Liver (tissue), 9 donors: ENCODE data around the gene RGS4. TPM values are rescaled to one million over a fixed set of nuclear protein-coding genes. Genes with fewer than 3 reads are reported as not detected.

ENCODE experiments used
- DNase-seq: peaks from one replicate; pipeline ENCODE4 v3.0.0-alpha.2; 2017; ENCODE audit warnings: low spot score
- H3K27ac ChIP-seq, 2 donors: one replicate each; pipeline ENCODE4 v1.7.0; 2013; ENCODE audit warnings: inconsistent platforms in 2 of 2, low read length in 2 of 2, control low read depth in 1 of 2, low read depth in 1 of 2, mild to moderate bottlenecking in 1 of 2
- H3K27me3 ChIP-seq, 4 donors: one replicate each; pipeline versions ENCODE4 v1.6.1 to v1.7.0; 2013; ENCODE audit warnings: low read length in 3 of 4, inconsistent platforms in 1 of 4, mild to moderate bottlenecking in 1 of 4, moderate library complexity in 1 of 4; ENCODE audit not compliant: control insufficient read depth in 4 of 4, insufficient read depth in 4 of 4
- H3K36me3 ChIP-seq, 4 donors: one replicate each; pipeline versions ENCODE4 v1.6.1 to v1.7.0; 2013; ENCODE audit warnings: low read length in 3 of 4, mild to moderate bottlenecking in 3 of 4, low read depth in 1 of 4, moderate library complexity in 1 of 4; ENCODE audit not compliant: control insufficient read depth in 4 of 4, insufficient read depth in 3 of 4
- H3K4me1 ChIP-seq, 4 donors: one replicate each; pipeline versions ENCODE4 v1.6.1 to v1.7.0; 2013; ENCODE audit warnings: low read length in 3 of 4, mild to moderate bottlenecking in 3 of 4, moderate library complexity in 1 of 4; ENCODE audit not compliant: control insufficient read depth in 4 of 4, insufficient read depth in 4 of 4
- H3K4me3 ChIP-seq, 3 donors: one replicate each; pipeline versions ENCODE4 v1.6.1 to v1.7.0; 2013; ENCODE audit warnings: low read length in 3 of 3, control low read depth in 1 of 3, low read depth in 1 of 3, mild to moderate bottlenecking in 1 of 3
- H3K9ac ChIP-seq, 2 donors: one replicate each; pipeline ENCODE4 v1.7.0; 2013; ENCODE audit warnings: low read length in 2 of 2, mild to moderate bottlenecking in 2 of 2, moderate library complexity in 2 of 2, control low read depth in 1 of 2, low read depth in 1 of 2
- H3K9me3 ChIP-seq, 4 donors: one replicate each; pipeline versions ENCODE4 v1.6.1 to v1.7.0; 2013; ENCODE audit warnings: low read length in 3 of 4; ENCODE audit not compliant: control insufficient read depth in 4 of 4
- ATF3 ChIP-seq: IDR thresholded peaks from 2 replicates; pipeline ENCODE4 v1.6.1; 2016; ENCODE audit warnings: antibody characterized with exemption
- CTCF ChIP-seq: fragments of 150-350 bp; IDR thresholded peaks from 2 replicates; pipeline ENCODE4 v1.5.1; 2017; ENCODE audit warnings: improper control_type of control experiment, low read depth, low read length; ENCODE audit not compliant: missing input control
- EGR1 ChIP-seq, 2 donors: IDR thresholded peaks; 2 replicates each; pipeline ENCODE4 v1.6.1; 2016 to 2018; ENCODE audit warnings: antibody characterized with exemption in 2 of 2, low read depth in 2 of 2
- FOXA1 ChIP-seq: IDR thresholded peaks from 2 replicates; pipeline ENCODE4 v1.6.1; 2016; ENCODE audit warnings: antibody characterized with exemption
- FOXA2 ChIP-seq: IDR thresholded peaks from 2 replicates; pipeline ENCODE4 v1.6.1; 2016; ENCODE audit warnings: antibody characterized with exemption
- GABPA ChIP-seq, 2 donors: IDR thresholded peaks in 1 of 2; conservative IDR thresholded peaks in 1 of 2; 2 replicates each; pipeline ENCODE4 v1.6.1; 2016; ENCODE audit warnings: antibody characterized with exemption in 2 of 2, mild to moderate bottlenecking in 1 of 2, moderate library complexity in 1 of 2
- HNF4A ChIP-seq, 2 donors: conservative IDR thresholded peaks; 2 replicates each; pipeline ENCODE4 v1.6.1; 2016; ENCODE audit warnings: antibody characterized with exemption in 2 of 2, mild to moderate bottlenecking in 2 of 2
- HNF4G ChIP-seq: IDR thresholded peaks from 2 replicates; pipeline ENCODE4 v1.6.1; 2016; ENCODE audit warnings: antibody characterized with exemption
- JUND ChIP-seq, 2 donors: IDR thresholded peaks; 2 replicates each; pipeline ENCODE4 v1.6.1; 2016; ENCODE audit warnings: antibody characterized with exemption in 2 of 2
- MAX ChIP-seq: IDR thresholded peaks from 2 replicates; pipeline ENCODE4 v1.6.1; 2016; ENCODE audit warnings: antibody characterized with exemption
- NR2F2 ChIP-seq: IDR thresholded peaks from 2 replicates; pipeline ENCODE4 v1.6.1; 2016; ENCODE audit warnings: antibody characterized with exemption
- RAD21 ChIP-seq, 2 donors: IDR thresholded peaks; 2 replicates each; pipeline ENCODE4 v1.6.1; 2016; ENCODE audit warnings: antibody characterized with exemption in 2 of 2, mild to moderate bottlenecking in 2 of 2
- REST ChIP-seq: IDR thresholded peaks from 2 replicates; pipeline ENCODE4 v1.6.1; 2016; ENCODE audit warnings: antibody characterized with exemption, mild to moderate bottlenecking
- RXRA ChIP-seq, 2 donors: IDR thresholded peaks; 2 replicates each; pipeline ENCODE4 v1.6.1; 2017 to 2018; ENCODE audit warnings: antibody characterized with exemption in 2 of 2, mild to moderate bottlenecking in 1 of 2
- SP1 ChIP-seq: IDR thresholded peaks from 2 replicates; pipeline ENCODE4 v1.6.1; 2018; ENCODE audit warnings: antibody characterized with exemption, mild to moderate bottlenecking
- TAF1 ChIP-seq: conservative IDR thresholded peaks from 2 replicates; pipeline ENCODE4 v1.6.1; 2016; ENCODE audit warnings: antibody characterized with exemption, mild to moderate bottlenecking
- YY1 ChIP-seq: IDR thresholded peaks from 2 replicates; pipeline ENCODE4 v1.6.1; 2016; ENCODE audit warnings: antibody characterized with exemption, mild to moderate bottlenecking
- ZBTB33 ChIP-seq: IDR thresholded peaks from 2 replicates; pipeline ENCODE4 v1.6.1; 2016; ENCODE audit warnings: antibody characterized with exemption
- WGBS: extraction: QIAGEN DNeasy Blood & Tissue Kit; methylation state at CpG from one replicate; pipeline ENCODE4 v1.1.7; 2013; 5-methylcytosine and 5-hydroxymethylcytosine counted together
- polyA plus RNA-seq, 2 donors: library from polyadenylated mRNA; stranded (reverse) in 1 of 2; unstranded in 1 of 2; fragments of 200-250 nt in 1 of 2; fragments of >200 nt in 1 of 2; fragmentation: Nextera tagmentation in 1 of 2; extraction: Ambion mirVana in 1 of 2; gene quantifications; one replicate each; pipeline versions ENCODE4 v1.2.1 to v1.2.3, GENCODE V29; 2013 to 2015
- total RNA-seq, 2 donors: library from RNA; depleted of rRNA; stranded (reverse); fragments of >200 nt; gene quantifications; one replicate each; pipeline ENCODE4 v1.2.3, GENCODE V29; 2014
- donor health status: healthy.
- donor health status: healthy.
- donor health status: healthy.
- donor health status: healthy.
- donor health status: healthy.

Gene RGS4
- total and polyA plus RNA-seq, 4 donors = 0.37 to 1.4 (median 0.75) TPM

- TF ChIP-seq JUND (IDR thresholded peaks at IDR 0.05) (no peak), HNF4A (conservative IDR thresholded peaks at IDR 0.05) (no peak)
Measured at GRCh38 chr1:163093579-163093978, 24.4 kb downstream of the RGS4 start (continued).

GRCh38 chr1:163094182-163094581, 25.0 kb downstream of the RGS4 start:
- 49% methylated on average over 4 of the region's 4 CpGs for WGBS

GRCh38 chr1:163094589-163094988, 25.4 kb downstream of the RGS4 start:
- no peak for TF ChIP-seq GABPA (IDR thresholded peaks at IDR 0.05 in 1 of 2, conservative IDR thresholded peaks at IDR 0.05 in 1 of 2)
- TF ChIP-seq ATF3 = no peak
- no peak for TF ChIP-seq CTCF
- no peak for TF ChIP-seq YY1
- TF ChIP-seq HNF4A (conservative IDR thresholded peaks at IDR 0.05) = no peak
- no peak for TF ChIP-seq FOXA2
- TF ChIP-seq EGR1 (IDR thresholded peaks at IDR 0.05; ENCODE audit: low read depth in 2 of 2) = no peak
- TF ChIP-seq RXRA (IDR thresholded peaks at IDR 0.05) = no peak
- TF ChIP-seq NR2F2 = no peak
- no peak for TF ChIP-seq JUND (IDR thresholded peaks at IDR 0.05)
- TF ChIP-seq RAD21 (IDR thresholded peaks at IDR 0.05) = no peak
- TF ChIP-seq FOXA1 = no peak
- TF ChIP-seq ZBTB33 = no peak
- no peak for TF ChIP-seq TAF1
- no peak for TF ChIP-seq SP1
- TF ChIP-seq HNF4G = no peak
- DNase-seq = no peak
- Histone ChIP-seq H3K9ac (no peak overlapping the region), H3K36me3 (no peaks in the 10 kb centered on the region), H3K27me3 (peaks cover 0 to 3% (median 0%) of the 10 kb centered on the region in 4 donors), H3K4me3 (no peak overlapping the region), H3K27ac (no peak overlapping the region), H3K4me1 (no peaks in the 10 kb centered on the region), H3K9me3 (no peaks in the 10 kb centered on the region)
- 47% methylated on average over 2 of the region's 2 CpGs for WGBS

More at GRCh38 chr1:163094182-163094581, 25.0 kb downstream of the RGS4 start:
- Histone ChIP-seq H3K27ac (no peak overlapping the region), H3K4me3 (no peak overlapping the region), H3K36me3 (no peaks in the 10 kb centered on the region), H3K27me3 (peaks cover 0 to 3% (median 0%) of the 10 kb centered on the region in 4 donors), H3K4me1 (no peaks in the 10 kb centered on the region), H3K9ac (no peak overlapping the region), H3K9me3 (no peaks in the 10 kb centered on the region)
- no peak for DNase-seq
- no peak for TF ChIP-seq RXRA (IDR thresholded peaks at IDR 0.05)
- no peak for TF ChIP-seq REST
- no peak for TF ChIP-seq NR2F2
- no peak for TF ChIP-seq RAD21 (IDR thresholded peaks at IDR 0.05)
- no peak for TF ChIP-seq MAX
